ENCODE measurements around the gene ACOX3. TPM values are rescaled to one million over a fixed set of nuclear protein-coding genes. Genes with fewer than 3 reads are reported as not detected.

The ACOX3 gene
- total and polyA plus RNA-seq, 2 of the 8 experiments (the other 6 are each of a cell fraction or from before 2014, with no cell fraction given): 2.5 to 9.9 TPM

GRCh38 chr4:8428288-8429097, 12.0 kb downstream of the ACOX3 start:
- no peak overlapping the region for H3K27ac ChIP-seq (ENCODE audit: low read depth, low read length)
- TF ChIP-seq KDM4A (IDR thresholded peaks at IDR 0.05; ENCODE audit: low read depth, low read length, severe bottlenecking): peak; percentile 92
- no peak for TF ChIP-seq KDM5A (IDR thresholded peaks at IDR 0.05; ENCODE audit: low read length)
- TF ChIP-seq CREB1 (IDR thresholded peaks at IDR 0.05): peak; percentile 98
- TF ChIP-seq TAF7 (optimal IDR thresholded peaks at IDR 0.05; ENCODE audit: borderline replicate concordance, low read depth, low read length): peak; percentile 67
- 0 out of 2 replicates have a peak, but pooled peaks have one; percentile 21 for TF ChIP-seq CHD2 (IDR thresholded peaks at IDR 0.05; ENCODE audit: low read length)
- peak; percentile 89 for TF ChIP-seq ATF3 (IDR thresholded peaks at IDR 0.05; ENCODE audit: insufficient read depth, low read depth, low read length)
- TF ChIP-seq CBX8 (IDR thresholded peaks at IDR 0.05; ENCODE audit: borderline replicate concordance, low read depth, low read length): no peak
- peak; percentile 51; the same call in 1 of the 2 replicates for TF ChIP-seq POLR2AphosphoS5 (IDR thresholded peaks at IDR 0.05; ENCODE audit: low read depth, low read length)
- TF ChIP-seq, protein P1, sequence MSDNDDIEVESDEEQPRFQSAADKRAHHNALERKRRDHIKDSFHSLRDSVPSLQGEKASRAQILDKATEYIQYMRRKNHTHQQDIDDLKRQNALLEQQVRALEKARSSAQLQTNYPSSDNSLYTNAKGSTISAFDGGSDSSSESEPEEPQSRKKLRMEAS (IDR thresholded peaks at IDR 0.05): no peak
- no peak for TF ChIP-seq HDAC6 (IDR thresholded peaks at IDR 0.05; ENCODE audit: low read depth, low read length)
- TF ChIP-seq ASH2L (IDR thresholded peaks at IDR 0.05; ENCODE audit: low read length): peak; percentile 49

More at GRCh38 chr4:8428288-8429097, 12.0 kb downstream of the ACOX3 start:
- Histone ChIP-seq H3K18ac (ENCODE audit: extremely low read depth, low read length) (no peak overlapping the region), H3K27me3 (replicated peaks in 1 of 4; ENCODE audit: control insufficient read depth in 3 of 4, extremely low read depth in 1 of 4, insufficient read depth in 3 of 4, low read length in 3 of 4) (peaks cover 0 to 2% (median 0%) of the 10 kb centered on the region in 4 experiments; a peak in 2 of 7 replicates), H4K20me1 (replicated peaks in 1 of 2; ENCODE audit: control insufficient read depth in 1 of 2, insufficient read depth in 2 of 2, low read length in 2 of 2) (no peaks in the 10 kb centered on the region), H3K4me2 (ENCODE audit: insufficient read depth in 1 of 2, low read depth in 2 of 2, low read length in 2 of 2) (peak overlapping the region; percentile 70 to 78), H2BK12ac (ENCODE audit: low read depth, low read length) (no peak overlapping the region), H2AK5ac (ENCODE audit: low read depth, low read length) (no peak overlapping the region), H2BK120ac (replicated peaks; ENCODE audit: low read depth, low read length) (no peak overlapping the region), H3K36me3 (ENCODE audit: control insufficient read depth in 2 of 4, insufficient read depth in 4 of 4, low read length in 3 of 4) (no peaks in the 10 kb centered on the region), H2AFZ (ENCODE audit: low read length) (no peak overlapping the region), H3K9me3 (ENCODE audit: insufficient read depth in 2 of 2, low read depth in 1 of 2, low read length in 1 of 2) (no peaks in the 10 kb centered on the region), H3K14ac (ENCODE audit: insufficient read length) (no peak overlapping the region), H2BK5ac (ENCODE audit: low read depth, low read length) (no peak overlapping the region), H3K4me1 (replicated peaks in 1 of 4; ENCODE audit: control insufficient read depth in 3 of 4, insufficient read depth in 4 of 4, low read length in 3 of 4) (peaks cover 0 to 4% (median 0%) of the 10 kb centered on the region in 4 experiments; a peak in 3 of 7 replicates), H4K5ac (ENCODE audit: insufficient read length, low read depth, low read length) (no peak overlapping the region), H4K91ac (replicated peaks; ENCODE audit: insufficient read length, low read length) (no peak overlapping the region), H3K4me3 (ENCODE audit: extremely low read depth in 1 of 4, insufficient read depth in 2 of 4, low read depth in 3 of 4, low read length in 4 of 4) (peak overlapping the region; percentile 41 to 71 (median 57)), H2BK20ac (ENCODE audit: low read length) (no peak overlapping the region), H3K4ac (replicated peaks; ENCODE audit: insufficient read length, low read depth, low read length) (no peak overlapping the region), H2BK15ac (ENCODE audit: low read length) (no peak overlapping the region), H4K8ac (ENCODE audit: extremely low read depth, insufficient read depth, low read length) (no peak overlapping the region; the same call in 1 of the 2 replicates), H3K56ac (replicated peaks; ENCODE audit: insufficient read length, low read depth, low read length) (no peak overlapping the region), H3K79me2 (ENCODE audit: control insufficient read depth in 1 of 2, insufficient read depth in 2 of 2, low read length in 2 of 2) (no peaks in the 10 kb centered on the region), H3K23me2 (ENCODE audit: low read depth, low read length) (peaks cover 4% of the 10 kb centered on the region; the same call in 1 of the 2 replicates), H3K23ac (ENCODE audit: insufficient read length) (no peak overlapping the region), H3K79me1 (ENCODE audit: low read depth, low read length) (no peaks in the 10 kb centered on the region), H3K9ac (replicated peaks in 1 of 4; ENCODE audit: extremely low read depth in 1 of 4, low read depth in 3 of 4, low read length in 3 of 4) (no peak overlapping the region)
- FAIRE-seq (no peak), DNase-seq (ENCODE audit: low read depth in 1 of 2, low spot score in 2 of 2) (peak; percentile 51 to 100)
- POLR2A ChIA-PET (ENCODE audit: partially characterized antibody): interaction anchor here (0.8 to 2.6 kb wide), 8 partner anchors 8 to 139 kb away, joined by 3 to 11 read pairs (median 3); partner anchors contain the start of genes ACOX3 and TRMT44
- WGBS, 2 experiments (ENCODE audit: extremely low coverage in 1 of 2, insufficient coverage in 1 of 2, insufficient read length in 1 of 2, insufficient replicate concordance in 2 of 2, low coverage in 1 of 2, low lambda C conversion rate in 2 of 2, missing lambda C conversion rate in 1 of 2): 9% methylated on average over 55 of the region's 56 CpGs; no CpG with 5 or more reads in 1 of the 2 experiments
- CTCF ChIA-PET (ENCODE audit: partially characterized antibody): interaction anchor here (0.6 to 2.9 kb wide), 21 partner anchors 9 to 184 kb away, joined by 3 to 18 read pairs (median 4); partner anchors contain the start of genes ACOX3, HTRA3 and TRMT44
